ENCODE measurements around the gene DIP2C. TPM values are rescaled to one million over a fixed set of nuclear protein-coding genes. Genes with fewer than 3 reads are reported as not detected.
"Not testable (repeated sequence)": the region's sequence is repeated elsewhere in the genome, so short reads cannot be mapped to it uniquely, and the experiment has no call there.

The DIP2C gene
- polyA plus RNA-seq, 1 donor, result 26.3 TPM

DNA sequence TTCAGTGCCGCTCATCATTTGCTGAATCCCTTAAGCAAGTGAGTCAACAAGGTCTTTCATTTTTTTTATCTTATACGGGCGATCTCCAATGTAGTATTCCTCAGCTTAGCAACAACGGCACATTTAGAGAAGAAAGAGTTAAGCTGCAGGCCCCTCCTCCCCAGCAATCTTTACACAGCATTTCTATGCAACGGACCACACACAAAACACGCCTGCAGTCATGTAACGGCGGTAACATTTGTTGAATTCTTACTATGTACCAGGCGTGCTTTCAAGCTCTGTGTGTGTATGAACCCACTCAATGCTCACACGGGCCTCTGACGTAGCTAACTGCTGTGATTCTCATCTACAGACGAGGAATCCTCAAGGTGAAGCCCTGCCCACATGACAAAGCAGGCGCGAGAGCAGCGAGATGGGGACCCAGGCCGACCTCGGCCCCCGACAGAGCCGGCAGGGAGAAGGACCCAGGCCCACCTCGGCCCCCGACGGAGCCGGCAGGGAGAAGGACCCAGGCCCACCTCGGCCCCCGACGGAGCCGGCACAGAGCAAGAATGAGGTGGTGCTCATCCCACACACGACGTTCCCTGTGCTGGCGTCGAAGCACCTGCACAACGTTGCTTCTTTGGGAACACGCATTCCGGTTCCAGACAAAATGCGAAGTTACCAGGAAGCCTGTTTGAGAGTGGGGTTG, 313.5 kb downstream of the DIP2C start:
- no peak for DNase-seq (ENCODE audit: low read depth)

DNA sequence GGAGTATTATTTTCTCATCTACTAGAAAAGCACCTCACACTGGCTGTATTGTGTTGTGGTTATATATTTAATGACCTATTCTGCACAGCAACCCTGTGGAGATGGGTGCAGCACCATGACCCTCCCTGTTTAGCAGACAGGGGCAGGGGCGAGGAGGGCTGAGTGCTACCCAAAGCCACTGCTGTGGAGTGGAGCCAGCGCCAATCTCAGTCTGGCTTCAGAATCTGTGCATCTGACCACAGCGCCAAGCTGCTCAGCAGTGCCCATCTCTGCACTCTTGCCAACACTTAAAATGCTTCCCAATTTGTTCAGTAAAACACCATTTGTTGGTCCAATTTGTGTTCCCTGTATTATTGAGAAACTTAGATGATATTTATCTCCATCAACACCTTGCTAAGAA, 315.1 kb downstream of the DIP2C start:
- no peak for DNase-seq (ENCODE audit: low read depth)

DNA sequence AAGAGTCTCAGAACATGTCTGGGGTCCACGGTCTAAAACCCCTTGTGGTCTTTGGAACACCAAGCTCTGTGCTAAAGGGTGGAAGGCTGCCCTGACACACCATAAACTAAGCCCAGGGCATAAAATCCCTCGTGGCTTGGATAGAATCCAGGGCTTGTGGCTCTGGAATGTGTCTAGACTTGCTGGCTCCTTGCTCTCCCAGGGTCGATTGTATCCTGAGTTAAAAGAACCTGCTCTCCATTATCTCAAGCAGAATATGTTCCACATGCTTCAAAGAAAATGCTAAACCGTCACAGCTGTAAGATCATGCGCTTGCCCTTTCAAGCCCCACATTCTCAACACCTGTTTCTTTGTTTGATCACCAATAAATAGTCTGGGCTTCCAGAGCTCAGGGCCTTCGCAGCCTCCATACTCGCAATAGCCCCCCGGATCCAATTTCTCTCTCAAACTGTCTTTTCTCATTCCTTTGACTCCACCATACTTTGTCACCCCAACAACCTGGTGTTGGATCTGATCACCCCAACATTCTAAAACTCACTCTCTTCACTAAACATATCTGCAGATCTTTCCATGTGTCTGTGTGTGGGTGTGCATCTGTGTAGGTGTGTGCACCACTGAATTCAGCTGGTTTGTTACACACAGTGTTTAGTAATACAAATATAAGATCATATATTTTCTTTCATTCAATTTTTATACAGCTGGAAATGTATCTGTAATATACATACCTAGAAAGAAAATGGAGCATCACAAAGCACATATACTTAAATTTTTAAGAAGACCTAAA, 315.8 kb downstream of the DIP2C start:
- no peak for DNase-seq (ENCODE audit: low read depth)

DNA sequence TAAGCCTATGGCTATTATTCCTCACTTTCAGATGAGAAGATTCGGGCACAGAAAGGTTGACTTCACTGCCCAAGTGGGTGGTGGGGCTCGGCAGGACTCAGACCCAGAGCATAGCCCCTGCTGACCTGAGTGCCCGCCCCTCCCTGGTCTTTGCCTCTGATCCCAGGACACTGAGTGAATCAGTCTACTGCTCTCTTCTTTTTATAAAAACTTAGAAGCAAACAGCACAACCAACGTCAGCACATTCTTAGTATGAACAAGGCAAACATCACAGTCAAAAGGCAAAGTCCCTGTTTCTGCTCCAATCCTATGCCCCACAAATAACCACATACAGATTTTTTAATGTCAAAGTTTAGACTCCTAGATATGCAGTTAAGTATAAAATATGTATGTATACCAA, 316.5 kb downstream of the DIP2C start:
- no peak for DNase-seq (ENCODE audit: low read depth)

DNA sequence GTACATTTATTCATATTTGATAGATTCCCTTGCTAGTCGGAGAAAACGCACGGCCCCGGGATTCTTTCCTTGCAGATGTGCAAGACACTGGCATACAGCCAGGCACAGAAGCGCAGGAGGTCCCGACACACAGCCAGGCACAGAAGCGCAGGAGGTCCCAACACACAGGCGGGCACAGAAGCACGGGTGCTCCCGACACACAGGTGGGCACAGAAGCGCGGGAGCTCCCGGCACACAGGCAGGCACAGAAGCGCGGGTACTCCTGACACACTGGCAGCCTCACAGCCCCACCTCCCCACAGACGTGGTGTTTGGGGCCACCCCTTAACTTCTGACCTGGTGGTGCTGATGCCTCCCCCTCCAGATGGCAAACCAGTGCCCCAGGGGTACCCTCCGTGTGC, 316.9 kb downstream of the DIP2C start:
- DNase-seq (ENCODE audit: low read depth), result no peak

DNA sequence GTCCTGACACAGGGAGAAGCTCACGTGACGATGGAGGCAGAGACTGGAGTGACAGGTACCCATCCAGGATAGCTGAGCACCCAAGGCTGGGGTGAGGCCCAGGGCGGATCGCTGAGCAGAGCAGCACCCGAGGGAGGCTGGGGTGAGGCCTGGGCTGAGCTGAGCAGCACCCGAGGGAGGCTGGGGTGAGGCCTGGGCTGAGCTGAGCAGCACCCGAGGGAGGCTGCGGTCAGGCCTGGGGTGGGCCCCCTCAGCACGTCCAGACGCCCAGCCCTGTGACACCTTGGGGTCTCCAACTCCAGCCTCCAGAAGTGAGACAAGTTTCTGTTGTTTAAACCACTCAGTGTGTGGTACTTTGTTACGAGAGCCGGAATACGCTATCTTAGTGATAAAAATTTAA, 318.0 kb downstream of the DIP2C start:
- DNase-seq (ENCODE audit: low read depth), result no peak

DNA sequence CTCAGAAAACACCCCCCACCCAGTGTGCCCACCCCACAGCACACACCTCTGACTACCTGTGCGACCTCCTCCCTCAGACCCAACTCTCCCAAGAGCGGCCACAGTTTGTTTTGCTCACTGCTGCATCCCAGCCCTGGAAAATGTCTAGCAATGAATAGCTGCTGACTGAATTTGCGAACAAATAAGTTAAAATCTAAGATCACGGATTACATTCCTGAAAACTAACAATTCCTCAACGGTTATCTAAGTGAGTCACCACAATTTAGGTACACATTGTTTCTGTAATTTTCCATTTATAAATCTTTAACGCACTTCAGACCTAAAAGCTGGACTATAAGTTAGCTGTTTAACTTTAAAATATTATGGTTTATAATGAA, 319.0 kb downstream of the DIP2C start:
- DNase-seq (ENCODE audit: low read depth), result no peak

DNA sequence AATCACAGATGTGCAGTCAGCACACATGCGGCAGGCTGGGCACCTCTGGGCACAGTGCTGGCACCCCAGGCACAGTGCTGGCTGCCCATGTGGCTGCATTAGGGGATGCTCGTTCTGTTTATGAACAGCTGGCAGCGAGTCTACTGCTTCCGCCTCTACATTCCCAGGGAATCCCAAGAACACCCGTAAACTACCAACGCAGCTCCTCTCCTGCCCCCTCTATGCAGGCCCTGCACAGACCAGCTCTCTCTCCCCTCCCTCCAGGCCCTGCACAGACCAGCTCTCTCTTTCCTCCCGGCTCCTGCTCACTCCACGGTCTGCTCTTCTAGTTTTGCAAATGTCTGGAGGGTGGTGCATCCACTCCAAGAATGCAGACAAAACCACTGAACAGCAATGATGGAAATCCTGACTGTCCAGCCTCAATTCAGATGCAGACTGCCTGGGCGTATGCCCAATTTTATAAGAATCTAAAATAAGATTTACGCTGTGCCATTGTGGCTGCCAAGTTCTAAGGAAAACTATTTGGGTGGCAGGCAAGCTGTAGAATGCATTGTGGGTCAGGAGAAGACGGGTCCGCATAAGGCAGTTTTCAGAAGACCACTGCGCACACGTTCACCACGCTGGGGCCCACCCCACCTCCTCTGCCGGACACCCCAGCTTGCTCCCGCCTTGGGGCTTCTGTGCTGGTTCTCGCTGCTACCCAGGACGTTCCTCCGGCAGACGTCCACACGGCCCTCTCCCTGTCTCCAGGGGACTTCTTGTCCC, 319.6 kb downstream of the DIP2C start:
- DNase-seq (ENCODE audit: low read depth), result no peak

DNA sequence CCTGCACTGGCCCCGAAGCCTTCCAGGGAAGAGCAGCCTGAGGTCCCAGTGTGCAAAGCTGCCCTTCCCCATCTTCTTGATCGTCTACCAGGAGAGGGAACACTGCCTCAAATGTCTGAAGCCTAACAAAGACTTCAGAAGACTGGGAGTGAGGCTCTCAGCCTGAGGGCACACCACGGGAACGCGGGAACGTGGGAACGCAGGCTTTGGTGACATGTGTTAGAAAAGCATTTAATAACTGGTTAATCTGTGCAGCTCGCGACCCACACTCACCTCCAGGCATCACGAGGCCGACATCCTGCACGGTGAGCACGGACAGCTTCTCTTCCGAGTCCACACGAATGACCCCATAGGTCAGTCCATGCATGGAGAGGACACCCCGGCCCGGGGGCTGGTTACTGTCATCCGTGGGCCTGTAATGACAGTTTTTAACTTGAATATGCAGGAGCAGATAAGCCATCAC, 320.2 kb downstream of the DIP2C start:
- no peak for DNase-seq (ENCODE audit: low read depth)

DNA sequence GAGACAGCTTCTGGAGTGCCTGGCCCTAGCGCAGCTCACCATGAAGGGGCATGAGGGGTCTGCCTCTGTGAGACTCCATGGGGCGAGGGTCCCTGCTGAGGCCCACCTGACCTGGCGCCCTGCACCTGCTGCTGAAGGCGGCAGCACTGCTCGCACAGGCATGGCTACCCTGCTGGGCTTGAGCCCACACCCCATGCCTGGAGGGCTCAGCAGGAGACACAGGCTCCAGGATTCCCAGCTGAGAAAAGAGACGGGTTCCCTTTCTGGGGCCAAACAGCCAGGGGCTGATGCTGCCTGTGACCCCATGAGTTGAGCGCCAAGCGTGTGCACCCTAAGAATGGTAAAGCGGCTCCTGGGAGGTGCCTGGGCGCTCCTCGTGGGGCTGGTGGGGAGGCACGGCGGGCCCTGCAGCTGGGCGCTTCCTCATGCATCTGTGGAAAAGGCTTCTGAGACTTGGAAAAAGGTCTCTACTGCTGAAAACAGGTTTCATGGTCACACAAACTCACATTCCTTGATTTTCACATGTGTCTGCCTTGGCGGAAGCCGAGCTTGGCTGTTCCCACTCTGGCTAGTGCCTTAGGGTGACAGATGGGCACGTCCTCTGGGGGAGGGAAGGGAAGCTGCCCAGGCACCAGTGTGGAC, 320.8 kb downstream of the DIP2C start:
- DNase-seq (ENCODE audit: low read depth), result no peak

DNA sequence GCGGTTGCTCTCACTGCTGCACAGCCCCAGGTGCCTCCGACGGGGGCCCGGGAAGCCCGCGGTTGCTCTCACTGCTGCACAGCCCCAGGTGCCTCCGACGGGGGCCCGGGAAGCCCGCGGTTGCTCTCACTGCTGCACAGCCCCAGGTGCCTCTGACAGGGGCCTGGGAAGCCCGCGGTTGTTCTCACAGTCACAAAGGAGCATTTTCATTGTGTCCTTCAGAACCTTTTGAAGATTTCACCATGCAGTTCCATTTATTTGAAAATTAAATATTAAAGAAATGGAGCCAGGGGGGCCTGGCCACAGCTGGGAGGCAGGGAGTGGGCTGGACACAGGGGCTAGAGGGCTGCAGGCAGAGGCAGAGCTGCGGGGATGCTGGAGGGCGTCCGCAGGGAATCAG, 321.4 kb downstream of the DIP2C start:
- not testable (repeated sequence) for DNase-seq (ENCODE audit: low read depth)

DNA sequence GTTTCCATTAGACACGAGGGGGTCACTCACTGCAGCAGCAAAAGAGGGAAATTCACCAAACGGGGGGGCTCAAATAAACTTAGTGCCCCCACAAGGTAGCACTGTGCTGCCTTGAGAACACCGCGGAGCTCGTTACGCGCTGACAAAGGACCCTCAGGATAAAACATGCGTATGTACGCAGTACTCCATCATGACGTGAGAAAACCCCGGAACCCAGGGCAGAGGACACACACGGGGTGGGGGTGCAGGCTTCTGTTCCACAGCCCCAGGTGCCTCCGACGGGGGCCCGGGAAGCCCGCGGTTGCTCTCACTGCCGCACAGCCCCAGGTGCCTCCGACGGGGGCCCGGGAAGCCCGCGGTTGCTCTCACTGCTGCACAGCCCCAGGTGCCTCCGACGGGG, 321.8 kb downstream of the DIP2C start:
- no peak for DNase-seq (ENCODE audit: low read depth)

DNA sequence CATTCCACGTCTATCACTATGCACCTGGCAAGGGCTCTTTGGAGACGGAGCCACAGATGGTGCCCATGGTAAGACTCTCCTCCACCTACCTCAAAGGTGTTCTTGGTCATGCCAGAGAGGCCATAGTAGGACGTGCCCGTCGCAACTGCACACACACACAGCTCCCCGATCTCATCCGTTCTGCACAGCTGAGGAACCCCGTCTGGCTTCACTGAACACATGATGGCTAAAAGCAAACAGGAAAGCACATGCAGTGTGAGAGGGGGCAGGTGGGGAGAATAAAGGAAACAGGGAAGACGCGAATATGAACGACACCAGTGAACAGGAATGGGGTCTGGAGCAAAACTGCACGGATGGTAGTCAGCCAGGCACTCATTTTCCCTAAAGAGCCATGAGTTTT, 323.3 kb downstream of the DIP2C start:
- DNase-seq (ENCODE audit: low read depth), result no peak

DNA sequence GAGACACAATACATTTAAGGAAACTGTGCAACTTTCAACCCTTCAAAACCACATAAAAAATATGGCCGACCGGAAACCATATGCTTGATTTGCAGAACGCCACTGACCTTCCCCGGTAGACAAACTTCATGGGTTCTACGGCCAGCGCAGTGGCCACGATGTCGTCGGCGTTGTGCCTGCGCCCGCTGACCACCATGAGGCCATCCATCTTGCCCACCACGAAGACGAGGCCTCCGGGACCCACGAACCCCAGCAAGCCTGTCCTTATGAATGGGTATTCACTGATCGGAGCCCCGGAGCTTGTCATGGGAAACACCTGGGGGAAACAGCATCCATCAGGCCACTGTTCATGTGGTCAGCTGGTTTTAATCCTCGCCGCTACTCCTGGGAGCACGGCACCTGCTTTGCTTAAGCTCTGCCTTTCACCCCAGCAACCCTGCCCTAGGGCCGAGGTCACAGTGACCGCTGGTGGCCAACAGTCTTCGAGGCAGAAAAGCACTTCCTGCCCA, 325.1 kb downstream of the DIP2C start:
- DNase-seq (ENCODE audit: low read depth), result no peak

DNA sequence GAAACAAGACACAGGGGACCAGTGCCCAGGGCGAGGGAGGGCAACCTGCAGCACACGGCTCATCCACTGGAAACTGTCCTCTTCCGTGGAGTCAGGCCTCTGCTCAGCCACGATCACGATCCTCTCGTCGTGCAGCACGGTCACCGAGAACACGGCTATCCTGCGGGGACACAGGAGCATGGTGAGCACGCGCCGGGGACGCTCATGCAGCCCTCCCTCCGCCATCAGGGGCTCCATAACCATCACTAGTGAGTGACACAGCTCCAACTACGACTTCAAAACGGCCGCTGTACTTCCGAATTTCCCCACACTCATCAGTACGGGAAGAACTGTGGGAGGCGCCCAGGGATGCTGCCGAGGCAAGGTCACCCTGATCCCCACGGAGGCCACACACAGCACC, 326.3 kb downstream of the DIP2C start:
- no peak for DNase-seq (ENCODE audit: low read depth)

DNA sequence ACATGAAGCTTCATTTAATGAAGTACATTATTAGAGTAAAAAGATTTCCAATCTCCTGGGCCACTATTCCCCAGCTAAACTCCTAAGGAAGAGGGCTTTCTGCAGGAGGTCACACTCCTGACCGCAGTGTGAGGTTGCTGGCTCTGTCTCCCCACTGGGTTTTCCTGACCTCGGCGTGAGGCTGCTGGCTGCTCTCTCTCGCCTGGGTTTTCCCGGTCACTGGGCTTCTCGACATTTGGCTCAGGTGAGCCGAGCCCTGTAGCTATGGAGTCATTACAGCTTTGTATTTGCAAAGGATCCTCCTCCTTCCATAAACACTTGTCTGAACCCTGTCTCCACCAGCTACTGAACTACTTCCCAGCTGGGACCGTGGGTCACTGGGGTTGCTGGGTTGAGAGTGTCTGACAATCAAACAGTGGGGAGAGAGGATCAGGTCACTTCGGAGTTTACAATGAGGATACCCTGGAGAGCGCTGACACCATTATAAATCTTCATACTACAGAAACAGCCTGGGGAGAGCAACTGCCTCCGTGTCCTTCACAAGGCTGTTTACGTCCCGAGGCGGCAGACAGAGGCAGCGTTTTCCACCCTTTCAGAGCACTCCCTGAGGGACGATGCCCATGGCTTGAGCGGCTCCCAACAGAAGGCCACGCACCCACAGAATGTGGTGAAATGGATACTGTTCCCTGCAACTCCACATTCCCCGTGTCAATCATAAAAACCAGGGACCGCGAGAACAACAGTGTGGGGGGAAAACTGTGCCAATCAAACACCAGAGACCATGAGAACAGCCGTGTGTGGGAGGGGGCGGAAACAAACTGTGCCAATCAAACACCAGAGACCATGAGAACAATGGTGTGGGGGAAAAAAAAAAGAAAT, 328.0 kb downstream of the DIP2C start:
- DNase-seq (ENCODE audit: low read depth), result no peak

DNA sequence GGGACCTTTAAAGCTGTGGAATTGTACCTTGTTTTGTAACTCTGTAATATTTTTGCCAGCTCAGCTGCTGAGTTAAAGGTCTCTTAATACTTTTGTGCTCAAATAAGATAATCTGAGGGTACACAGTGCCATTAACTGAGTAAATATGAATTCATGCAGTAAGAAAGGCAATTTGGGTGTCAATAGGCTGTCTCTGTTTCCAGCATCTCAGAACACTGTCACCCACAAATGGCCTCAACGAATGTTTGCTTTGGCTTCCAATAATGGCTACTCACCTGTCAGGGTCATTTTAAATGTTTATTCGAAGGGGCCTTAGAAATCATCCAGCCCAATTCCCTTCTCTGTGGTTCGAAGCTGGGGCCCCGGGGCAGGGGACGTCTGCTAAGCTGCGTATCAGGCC, 328.8 kb downstream of the DIP2C start:
- DNase-seq (ENCODE audit: low read depth), result no peak

DNA sequence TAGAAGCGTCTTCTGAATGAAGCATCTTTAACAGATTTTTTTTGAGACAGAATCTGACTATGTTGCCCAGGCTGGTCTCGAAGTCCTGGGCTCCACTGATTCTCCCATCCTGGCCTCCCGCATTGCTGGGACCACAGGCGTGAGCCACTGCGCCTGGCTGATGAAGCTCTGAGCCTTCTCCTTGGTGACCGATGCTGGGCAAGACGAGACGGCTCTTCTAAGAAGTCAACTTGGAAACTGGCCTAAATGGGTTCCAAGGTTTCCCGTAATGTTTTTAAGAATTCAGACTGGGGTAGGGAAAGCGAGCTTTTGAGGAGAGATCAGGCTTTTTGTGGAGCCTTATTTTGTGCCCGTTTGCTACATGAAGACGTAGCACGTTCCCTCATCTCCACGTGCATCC, 329.7 kb downstream of the DIP2C start:
- no peak for DNase-seq (ENCODE audit: low read depth)

DNA sequence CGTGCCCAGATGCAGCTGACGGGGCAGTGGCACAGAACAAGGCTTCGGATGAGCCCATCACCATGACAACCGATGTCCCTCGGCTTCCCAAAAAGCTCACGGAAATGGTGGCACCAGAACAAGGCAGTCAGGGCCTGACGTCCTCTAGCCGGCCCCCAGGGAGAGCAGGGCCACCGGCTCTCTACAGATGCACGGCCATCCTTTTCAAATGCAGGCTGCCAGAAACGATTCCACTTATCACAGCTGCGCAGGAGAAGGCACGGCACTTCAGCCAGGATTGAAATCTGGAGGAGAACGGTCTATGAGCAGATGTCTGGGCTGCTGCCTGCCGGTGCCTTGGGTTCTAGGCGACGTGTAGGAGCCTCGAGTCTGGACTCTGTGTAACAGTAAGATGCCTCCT, 330.4 kb downstream of the DIP2C start:
- no peak for DNase-seq (ENCODE audit: low read depth)

DNA sequence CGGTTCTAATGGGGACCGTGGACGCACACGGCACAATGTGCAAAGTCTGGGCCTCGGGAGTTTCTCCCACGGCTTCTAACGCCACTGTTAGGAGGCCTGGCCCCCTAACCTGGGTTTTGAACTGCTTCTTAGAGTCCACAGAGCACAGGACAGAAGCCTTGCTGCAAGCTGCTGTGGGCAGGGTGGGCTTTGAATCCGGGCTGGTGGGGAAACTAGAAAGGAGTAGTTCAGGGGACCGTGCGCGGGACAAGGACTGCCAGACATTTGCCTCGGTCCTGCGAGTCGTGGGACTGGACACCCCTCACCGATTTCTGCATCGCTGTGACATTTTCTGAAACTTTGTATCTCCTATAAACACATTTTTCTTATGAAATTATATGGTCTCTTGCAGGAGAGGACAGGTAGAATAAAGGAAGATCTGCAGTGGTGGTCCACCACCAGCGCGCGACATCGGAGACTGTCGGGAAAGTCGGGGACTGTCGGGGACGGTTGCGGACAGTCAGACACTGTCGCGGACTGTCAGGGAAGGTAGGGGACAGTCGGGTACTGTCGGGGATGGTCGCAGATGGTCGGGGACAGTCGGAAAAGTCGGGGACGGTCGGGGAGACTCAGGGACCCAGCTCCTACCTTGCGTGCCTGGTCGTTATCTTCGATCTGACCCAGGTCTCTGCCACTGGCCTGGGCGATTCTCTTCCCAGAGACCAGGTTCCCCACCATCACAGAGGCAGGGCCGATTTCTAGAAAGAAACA, 332.1 kb downstream of the DIP2C start:
- no peak for DNase-seq (ENCODE audit: low read depth)

Data from forelimb muscle (tissue), 1 donor.